CD1c-positive myeloid dendritic cell (primary cell): ENCODE measurements around the gene MATCAP1.

Experiments used
- DNase-seq: peaks from one replicate; pipeline ENCODE4 v3.0.0-alpha.2; 2016; ENCODE audit errors: extremely low spot score

MATCAP1 gene

DNA sequence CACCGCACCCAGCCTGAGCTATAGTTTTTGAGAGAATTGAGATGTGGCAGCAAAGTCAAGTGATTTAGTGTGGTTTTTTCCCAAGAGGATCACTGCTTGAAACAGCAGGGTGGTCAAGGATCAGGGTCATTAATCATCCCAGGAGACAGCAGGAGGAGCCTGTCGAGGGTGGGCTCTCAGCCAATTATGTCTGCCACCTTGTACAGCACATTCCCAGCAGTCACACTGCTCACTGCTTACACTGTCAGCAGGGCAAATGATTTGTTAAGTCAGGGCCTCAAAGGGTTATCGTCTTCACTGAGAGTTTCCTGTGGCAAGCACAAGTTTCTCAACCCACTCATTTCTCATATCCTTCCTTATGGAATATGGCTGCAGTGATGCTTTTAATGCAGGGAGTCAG lies 46.2 kb downstream of the MATCAP1 start:
- no peak for DNase-seq

- no peak for DNase-seq
Measured at GRCh38 chr16:67129422-67129821, 54.3 kb downstream of the MATCAP1 start.

DNA sequence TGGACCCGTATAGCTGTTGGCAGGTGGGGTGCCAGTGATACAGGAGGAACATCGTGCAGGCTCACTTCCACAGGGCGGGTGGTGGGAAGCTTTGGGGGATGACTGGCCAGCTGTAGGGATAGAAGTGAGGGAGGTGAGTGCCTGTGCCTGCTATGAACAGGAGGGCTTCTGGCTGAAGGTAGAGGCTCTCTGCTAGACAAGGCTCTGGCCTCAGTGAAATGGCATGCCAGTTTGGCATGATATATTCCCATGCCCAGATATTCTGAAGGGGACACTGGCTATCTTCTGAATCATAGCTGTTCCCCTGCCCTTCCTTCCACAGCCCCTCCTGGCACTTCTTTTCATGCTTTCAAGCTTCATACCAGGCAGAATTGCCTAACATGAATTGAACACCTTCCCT lies 54.9 kb downstream of the MATCAP1 start:
- no peak for DNase-seq

DNA sequence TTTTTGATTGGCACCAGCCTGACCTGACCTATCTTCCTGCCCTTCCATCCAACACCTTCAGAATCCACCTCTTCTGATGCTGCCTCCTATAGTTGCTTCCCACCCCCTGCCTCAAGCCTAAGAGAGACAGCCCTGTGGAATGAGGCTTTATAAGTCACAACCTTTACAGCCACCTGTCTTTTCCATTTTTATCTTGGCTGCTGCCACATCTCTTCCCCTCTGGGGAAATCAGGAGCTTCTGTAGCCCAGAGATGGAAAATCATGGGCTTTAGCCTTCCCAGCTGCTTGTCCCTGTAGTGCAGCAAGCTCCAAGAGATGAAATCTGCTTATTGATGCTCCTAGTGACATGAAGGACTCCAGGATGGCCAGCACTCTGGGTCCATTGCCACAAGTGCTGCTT lies 55.3 kb downstream of the MATCAP1 start:
- no peak for DNase-seq
